Measurements from ENCODE around the gene MAP1B. TPM values are rescaled to one million over a fixed set of nuclear protein-coding genes. Genes with fewer than 3 reads are reported as not detected.

Gene MAP1B
- polyA plus RNA-seq, 1 donor (not counting 4 experiments of a cell fraction or from before 2014, with no cell fraction given) = 3.3 TPM

DNA sequence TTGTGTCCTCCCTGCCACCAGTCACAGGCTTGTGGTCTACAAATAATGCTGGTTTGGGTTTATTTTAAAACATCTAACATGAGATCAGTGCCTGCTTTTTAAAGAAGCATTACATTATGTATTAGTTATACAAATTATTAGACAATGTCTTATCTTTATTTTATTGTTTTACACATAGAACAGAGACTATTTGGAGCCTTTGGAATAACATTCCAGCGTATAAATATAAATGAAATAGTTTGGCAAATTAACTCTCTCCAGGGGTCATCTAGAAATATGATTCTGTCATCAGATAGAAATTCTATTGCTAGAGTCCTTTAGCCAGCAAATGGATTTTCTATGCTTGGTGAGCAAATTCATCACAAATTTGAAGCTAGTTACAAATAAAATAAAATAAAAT lies 22.4 kb downstream of the MAP1B start:
- Histone ChIP-seq H3K9me3 (ENCODE audit: control insufficient read depth, low read depth, low read length) (no peaks in the 10 kb centered on the region), H4K20me1 (ENCODE audit: control insufficient read depth, extremely low read depth, insufficient read depth, low read length) (no peaks in the 10 kb centered on the region), H3K79me2 (ENCODE audit: control insufficient read depth, insufficient read depth, low read length) (no peaks in the 10 kb centered on the region), H3K9me1 (ENCODE audit: control insufficient read depth, extremely low read depth, insufficient read depth, low read length) (no peaks in the 10 kb centered on the region), H3K4me1 (ENCODE audit: control insufficient read depth, extremely low read depth, insufficient read depth, low read length) (peaks cover 34% of the 10 kb centered on the region), H2AFZ (ENCODE audit: control insufficient read depth, low read length) (no peak overlapping the region), H3K36me3 (ENCODE audit: control insufficient read depth in 2 of 2, extremely low read depth in 1 of 2, insufficient read depth in 2 of 2, low read length in 2 of 2) (no peaks in the 10 kb centered on the region), H3K4me2 (ENCODE audit: control insufficient read depth, extremely low read depth, insufficient read depth, low read depth, low read length) (no peak overlapping the region), H3K27ac (ENCODE audit: control insufficient read depth, insufficient read depth, low read length) (no peak overlapping the region), H3K27me3 (ENCODE audit: control insufficient read depth, extremely low read depth, insufficient read depth, low read length) (no peaks in the 10 kb centered on the region), H3K4me3 (ENCODE audit: control insufficient read depth in 2 of 3, extremely low read depth in 1 of 3, insufficient read depth in 2 of 3, low read depth in 1 of 3, low read length in 3 of 3) (no peak overlapping the region), H3K9ac (ENCODE audit: control insufficient read depth, extremely low read depth, insufficient read depth, low read length) (no peak overlapping the region)
- DNase-seq (ENCODE audit: low read depth, low spot score) (no peak), FAIRE-seq (no peak)
- TF ChIP-seq, protein P1, sequence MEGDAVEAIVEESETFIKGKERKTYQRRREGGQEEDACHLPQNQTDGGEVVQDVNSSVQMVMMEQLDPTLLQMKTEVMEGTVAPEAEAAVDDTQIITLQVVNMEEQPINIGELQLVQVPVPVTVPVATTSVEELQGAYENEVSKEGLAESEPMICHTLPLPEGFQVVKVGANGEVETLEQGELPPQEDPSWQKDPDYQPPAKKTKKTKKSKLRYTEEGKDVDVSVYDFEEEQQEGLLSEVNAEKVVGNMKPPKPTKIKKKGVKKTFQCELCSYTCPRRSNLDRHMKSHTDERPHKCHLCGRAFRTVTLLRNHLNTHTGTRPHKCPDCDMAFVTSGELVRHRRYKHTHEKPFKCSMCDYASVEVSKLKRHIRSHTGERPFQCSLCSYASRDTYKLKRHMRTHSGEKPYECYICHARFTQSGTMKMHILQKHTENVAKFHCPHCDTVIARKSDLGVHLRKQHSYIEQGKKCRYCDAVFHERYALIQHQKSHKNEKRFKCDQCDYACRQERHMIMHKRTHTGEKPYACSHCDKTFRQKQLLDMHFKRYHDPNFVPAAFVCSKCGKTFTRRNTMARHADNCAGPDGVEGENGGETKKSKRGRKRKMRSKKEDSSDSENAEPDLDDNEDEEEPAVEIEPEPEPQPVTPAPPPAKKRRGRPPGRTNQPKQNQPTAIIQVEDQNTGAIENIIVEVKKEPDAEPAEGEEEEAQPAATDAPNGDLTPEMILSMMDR (optimal IDR thresholded peaks at IDR 0.05 in 1 of 3, IDR thresholded peaks at IDR 0.05 in 1 of 3, conservative IDR thresholded peaks at IDR 0.05 in 1 of 3; ENCODE audit: extremely low read depth in 1 of 3, insufficient read depth in 2 of 3, low read length in 3 of 3) = no peak
- no peak for TF ChIP-seq EZH2 (IDR thresholded peaks at IDR 0.05; ENCODE audit: low read length)
- dilution Hi-C loops (cut with MboI; ENCODE audit: extremely low pct_ligation_motif_present, low sequenced_read_pairs) = no loop called here

DNA sequence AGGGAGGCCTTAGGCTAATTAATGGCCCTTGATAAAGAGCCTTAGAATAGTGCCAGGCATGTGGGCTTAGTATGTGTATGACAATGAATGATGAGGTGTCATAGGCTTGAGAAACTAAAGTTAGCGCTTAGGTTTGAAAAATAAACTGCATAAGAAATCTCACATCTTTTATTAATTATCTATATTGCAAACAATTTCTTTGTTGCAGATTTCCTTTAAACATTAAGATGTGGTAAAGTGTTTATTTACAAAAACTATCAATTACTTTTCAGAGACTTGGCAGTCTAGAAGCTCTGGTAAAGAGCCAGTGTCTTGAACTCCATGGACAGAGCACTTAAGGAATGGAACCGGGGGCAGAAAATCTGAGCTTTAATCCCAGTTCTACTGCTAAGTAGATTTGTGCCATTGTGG lies 23.1 kb downstream of the MAP1B start:
- Histone ChIP-seq H3K27ac (ENCODE audit: control insufficient read depth, insufficient read depth, low read length) (no peak overlapping the region), H3K79me2 (ENCODE audit: control insufficient read depth, insufficient read depth, low read length) (no peaks in the 10 kb centered on the region), H3K4me1 (ENCODE audit: control insufficient read depth, extremely low read depth, insufficient read depth, low read length) (peaks cover 38% of the 10 kb centered on the region), H3K9ac (ENCODE audit: control insufficient read depth, extremely low read depth, insufficient read depth, low read length) (no peak overlapping the region), H3K9me1 (ENCODE audit: control insufficient read depth, extremely low read depth, insufficient read depth, low read length) (no peaks in the 10 kb centered on the region), H3K4me2 (ENCODE audit: control insufficient read depth, extremely low read depth, insufficient read depth, low read depth, low read length) (no peak overlapping the region), H3K36me3 (ENCODE audit: control insufficient read depth in 2 of 2, extremely low read depth in 1 of 2, insufficient read depth in 2 of 2, low read length in 2 of 2) (no peaks in the 10 kb centered on the region), H4K20me1 (ENCODE audit: control insufficient read depth, extremely low read depth, insufficient read depth, low read length) (no peaks in the 10 kb centered on the region), H3K9me3 (ENCODE audit: control insufficient read depth, low read depth, low read length) (no peaks in the 10 kb centered on the region), H2AFZ (ENCODE audit: control insufficient read depth, low read length) (no peak overlapping the region), H3K4me3 (ENCODE audit: control insufficient read depth in 2 of 3, extremely low read depth in 1 of 3, insufficient read depth in 2 of 3, low read depth in 1 of 3, low read length in 3 of 3) (no peak overlapping the region), H3K27me3 (ENCODE audit: control insufficient read depth, extremely low read depth, insufficient read depth, low read length) (no peaks in the 10 kb centered on the region)
- DNase-seq (ENCODE audit: low read depth, low spot score) = no peak
- TF ChIP-seq, protein P1 (optimal IDR thresholded peaks at IDR 0.05 in 1 of 3, IDR thresholded peaks at IDR 0.05 in 1 of 3, conservative IDR thresholded peaks at IDR 0.05 in 1 of 3; ENCODE audit: extremely low read depth in 1 of 3, insufficient read depth in 2 of 3, low read length in 3 of 3) = no peak
- no peak for TF ChIP-seq EZH2 (IDR thresholded peaks at IDR 0.05; ENCODE audit: low read length)
- no peak for FAIRE-seq
- dilution Hi-C loops (cut with MboI; ENCODE audit: extremely low pct_ligation_motif_present, low sequenced_read_pairs) = no loop called here
